Right ventricle myocardium superior (tissue), 1 donor: ENCODE measurements around the gene DGKD. TPM values are rescaled to one million over a fixed set of nuclear protein-coding genes. Genes with fewer than 3 reads are reported as not detected.

Experiments used
- ATAC-seq: fragments of 200-7000 bp; cut with Tn5 transposase; one replicate; pipeline ENCODE4 v1.9.1; 2020; ENCODE audit warnings: mild to moderate bottlenecking; ENCODE audit not compliant: poor library complexity
- DNase-seq: peaks from one replicate; pipeline ENCODE4 v3.0.0-alpha.2; 2020
- intact Hi-C: fragments of 100-400 bp; cut with DNase I; formaldehyde crosslinking; loops from one replicate; pipeline ENCODE4 v1.11.2; 2022
- total RNA-seq: library from RNA; stranded (reverse); fragmentation: NEBNext Ultra II Directional; extraction: Animal tissue kit (Norgen Biotek cat#: 25700); gene quantifications from one replicate; pipeline ENCODE4 v1.2.1, GENCODE V29; 2021
- donor health status: DM: no; HTN: yes; CAD: no; lungs with severe emphysema.

Gene DGKD
- total RNA-seq, 1 donor from 2014 or later: 27.2 TPM

GRCh38 chr2:233492751-233493150 lies 138.5 kb downstream of the DGKD start:
- intact Hi-C loops: no loop called here
- DNase-seq (no peak), ATAC-seq (no peak)

GRCh38 chr2:233495503-233496496 lies 141.5 kb downstream of the DGKD start:
- no peak for DNase-seq
- intact Hi-C loops: no loop called here

DNA sequence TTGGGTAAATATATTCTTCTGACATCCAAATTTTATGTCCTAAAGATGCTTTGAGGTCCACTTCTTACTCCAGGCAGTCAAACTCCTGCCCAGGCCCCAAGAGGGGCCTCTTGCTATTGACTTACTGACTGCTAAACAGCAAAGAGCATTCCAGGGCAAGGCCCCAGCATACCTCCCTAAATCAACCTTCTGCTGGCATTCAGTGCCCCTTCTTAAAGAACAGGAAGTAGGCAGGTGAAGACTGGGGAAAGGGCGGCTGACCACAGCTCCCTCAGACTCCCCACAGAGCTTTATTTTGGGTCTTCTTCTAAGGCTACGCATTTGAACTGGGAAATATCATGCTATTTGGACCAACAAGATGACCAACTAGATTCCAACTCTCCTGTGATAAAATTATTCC lies 143.4 kb downstream of the DGKD start:
- DNase-seq (no peak), ATAC-seq (no peak)
- intact Hi-C loops: no loop called here

More at GRCh38 chr2:233495503-233496496, 141.5 kb downstream of the DGKD start:
- no peak for ATAC-seq

GRCh38 chr2:233498126-233498525 lies 143.8 kb downstream of the DGKD start:
- ATAC-seq (no peak), DNase-seq (no peak)
- intact Hi-C loops: no loop called here

DNA sequence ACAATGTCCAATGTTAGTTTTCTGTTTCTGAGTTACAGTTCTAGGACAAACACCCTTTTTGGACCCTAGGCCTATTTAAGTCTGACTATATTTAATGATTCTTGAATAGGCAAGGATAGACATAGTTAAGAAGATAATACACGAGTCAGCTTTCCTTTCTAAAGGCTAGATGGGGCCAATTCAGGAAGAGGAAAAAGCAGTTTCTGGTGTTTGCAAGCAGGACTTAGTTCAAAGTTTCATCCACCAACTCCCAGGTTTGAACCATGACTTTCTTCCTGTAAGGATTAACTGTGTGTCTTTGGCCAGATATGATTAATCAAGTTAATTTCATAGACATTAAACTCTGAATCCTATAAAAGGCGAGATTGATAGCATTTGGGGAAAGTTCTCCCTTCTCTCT lies 145.6 kb downstream of the DGKD start:
- DNase-seq (no peak), ATAC-seq (no peak)
- intact Hi-C loops: no loop called here

GRCh38 chr2:233501198-233502076 lies 147.1 kb downstream of the DGKD start:
- intact Hi-C loops: no loop called here
- DNase-seq (no peak), ATAC-seq (peak; percentile 63)

- no peak for ATAC-seq
- intact Hi-C loops: no loop called here
- DNase-seq: no peak
These were observed 149.2 kb downstream of the DGKD start for GRCh38 chr2:233503481-233503880.

DNA sequence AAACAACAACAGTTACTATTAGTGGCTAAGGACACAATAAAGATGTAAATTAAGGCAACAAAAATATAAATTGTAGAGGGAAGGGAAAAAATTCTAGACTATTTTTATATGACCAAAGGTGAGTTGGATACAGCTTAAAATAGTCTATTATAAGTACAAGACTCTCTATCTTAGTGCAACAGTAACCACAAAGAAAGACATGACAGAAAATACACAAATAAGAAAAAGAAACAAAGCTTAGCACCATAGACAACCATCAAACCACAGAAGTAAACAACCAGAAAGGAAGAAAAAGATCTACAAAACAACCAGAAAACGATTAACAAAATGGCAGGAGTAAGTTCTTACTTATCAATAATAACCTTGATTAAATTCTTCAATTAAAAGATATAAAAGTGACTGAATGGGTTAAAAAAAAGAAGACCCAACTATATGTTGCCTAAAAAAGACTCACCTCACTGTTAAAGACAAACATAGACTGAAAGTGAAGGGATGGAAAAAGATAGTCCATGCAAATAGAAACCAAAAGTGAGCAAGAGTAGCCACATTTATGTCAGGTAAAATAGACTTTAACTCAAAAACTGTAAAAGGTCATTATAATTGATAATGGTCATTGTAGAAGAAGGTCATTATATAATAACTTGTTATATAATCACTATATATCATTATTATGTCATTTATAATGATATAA lies 149.8 kb downstream of the DGKD start:
- intact Hi-C loops: no loop called here
- DNase-seq: no peak
- ATAC-seq: no peak

DNA sequence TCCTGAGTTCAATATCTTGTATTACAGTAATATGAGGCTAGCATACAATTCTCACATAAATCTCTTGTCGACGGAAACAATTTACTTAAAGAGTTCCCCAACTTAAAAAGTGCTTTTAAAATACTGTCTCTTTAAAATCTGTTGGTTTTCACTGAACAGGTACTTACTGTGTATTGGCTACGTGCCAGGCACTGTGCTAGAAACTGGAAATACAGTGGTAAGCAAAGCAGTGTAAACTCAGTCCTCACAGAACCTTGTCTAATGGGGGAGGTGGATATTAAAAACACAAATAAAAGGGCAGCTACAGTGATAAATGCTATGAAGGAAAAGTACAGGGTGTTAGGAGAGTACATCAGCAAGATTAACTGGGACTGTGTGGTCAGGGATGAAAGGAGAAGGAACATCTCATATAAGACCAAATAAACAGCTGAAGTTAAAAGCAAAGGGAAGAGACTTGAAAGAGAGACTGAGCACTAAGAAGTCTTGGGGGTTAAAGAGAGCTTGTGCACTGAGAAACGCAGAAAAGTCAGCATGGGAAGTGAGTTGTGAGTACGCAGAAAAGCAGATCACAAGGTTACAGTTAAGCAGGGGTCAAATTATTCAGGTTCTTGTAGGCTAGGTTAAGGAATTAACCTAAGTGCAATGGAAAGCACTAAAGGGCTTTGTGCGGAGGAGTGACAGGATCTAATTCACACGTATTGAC lies 159.8 kb downstream of the DGKD start:
- no peak for DNase-seq
- ATAC-seq: no peak

GRCh38 chr2:233519787-233520611 lies 165.7 kb downstream of the DGKD start:
- intact Hi-C loops: no loop called here
- ATAC-seq: no peak
- no peak for DNase-seq

More for the DNA sequence above, 159.8 kb downstream of the DGKD start:
- intact Hi-C loops: no loop called here

Other genes with a start within 250 kb of the DGKD start
- gene ATG16L1, start 102.8 kb upstream of the DGKD start, total RNA-seq: 17.9 TPM
- gene SAG, start 46.7 kb upstream of the DGKD start, total RNA-seq: not detected
- 18.0 TPM for gene USP40, start 212.3 kb downstream of the DGKD start, total RNA-seq